ENCODE results near the gene UBR4.

The UBR4 gene

GRCh38 chr1:19036041-19036812, 173.8 kb downstream of the UBR4 start:
- no peak for DNase-seq (ENCODE audit: low read depth)

- no peak for DNase-seq (ENCODE audit: low read depth)
Observed at GRCh38 chr1:19035377-19036040, 174.6 kb downstream of the UBR4 start.

- DNase-seq (ENCODE audit: low read depth) = no peak
Observed at GRCh38 chr1:19034721-19035120, 175.3 kb downstream of the UBR4 start.

GRCh38 chr1:19033926-19034680, 176.0 kb downstream of the UBR4 start:
- DNase-seq (ENCODE audit: low read depth) = no peak

- no peak for DNase-seq (ENCODE audit: low read depth)
Observed at GRCh38 chr1:19033515-19033839, 176.6 kb downstream of the UBR4 start.

GRCh38 chr1:19032701-19033514, 177.2 kb downstream of the UBR4 start:
- DNase-seq (ENCODE audit: low read depth) = no peak

GRCh38 chr1:19032413-19032695, 177.7 kb downstream of the UBR4 start:
- DNase-seq (ENCODE audit: low read depth) = no peak

- DNase-seq (ENCODE audit: low read depth) = no peak
Observed at GRCh38 chr1:19029191-19030085, 180.6 kb downstream of the UBR4 start.

- no peak for DNase-seq (ENCODE audit: low read depth)
Observed at GRCh38 chr1:19028546-19029129, 181.4 kb downstream of the UBR4 start.

- DNase-seq (ENCODE audit: low read depth) = no peak
Observed at GRCh38 chr1:19028110-19028509, 182.0 kb downstream of the UBR4 start.
